T-helper 1 cell treated with Interleukin-12 subunit alpha and Interleukin-12 subunit beta and Interleukin-4 antibody, amounts not matched to agents 30 ng/mL and 1 ng/mL, for 36 hours (primary cell): ENCODE data around the gene PPP1R36. TPM values are rescaled to one million over a fixed set of nuclear protein-coding genes. Genes with fewer than 3 reads are reported as not detected.
"Not testable (repeated sequence)": the region's sequence is repeated elsewhere in the genome, so short reads cannot be mapped to it uniquely, and the experiment has no call there.

ENCODE experiments used
- intact Hi-C: fragments of 100-400 bp; cut with micrococcal nuclease; formaldehyde crosslinking; loops from one replicate; pipeline ENCODE4 v1.15.1; 2024
- total RNA-seq: library from RNA; stranded (reverse); gene quantifications from 2 replicates; pipeline ENCODE4 v1.2.3, GENCODE V29; 2022

PPP1R36 gene
- total RNA-seq, 1 donor from 2014 or later, result not detected

GRCh38 chr14:64517667-64518066 lies 32.1 kb upstream of the PPP1R36 start:
- intact Hi-C loops, result not testable (repeated sequence)

DNA sequence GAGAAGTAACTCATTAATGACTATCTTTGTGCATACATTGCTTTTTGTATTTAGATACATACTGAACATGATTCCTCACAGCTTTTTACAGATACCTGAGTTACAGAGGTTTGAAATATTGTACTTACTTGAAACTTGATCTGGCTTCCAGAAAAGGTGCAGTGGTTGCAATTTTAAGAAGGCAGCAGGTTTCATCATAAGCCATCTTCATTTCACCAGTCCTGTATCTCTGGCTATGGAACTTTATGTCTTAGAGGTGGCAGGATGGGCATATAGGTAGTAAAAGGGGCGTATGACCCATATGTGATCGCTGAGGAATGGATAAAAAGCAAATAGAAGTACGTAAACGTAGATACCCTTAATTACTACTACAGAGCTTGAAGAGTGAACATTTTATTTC lies 31.5 kb upstream of the PPP1R36 start:
- intact Hi-C loops, result no loop called here

- intact Hi-C loops, result no loop called here
These were observed 29.1 kb upstream of the PPP1R36 start for GRCh38 chr14:64520699-64521098.

GRCh38 chr14:64522591-64523355 lies 27.0 kb upstream of the PPP1R36 start:
- intact Hi-C loops, result no loop called here

GRCh38 chr14:64525354-64525753 lies 24.4 kb upstream of the PPP1R36 start:
- intact Hi-C loops, result no loop called here

DNA sequence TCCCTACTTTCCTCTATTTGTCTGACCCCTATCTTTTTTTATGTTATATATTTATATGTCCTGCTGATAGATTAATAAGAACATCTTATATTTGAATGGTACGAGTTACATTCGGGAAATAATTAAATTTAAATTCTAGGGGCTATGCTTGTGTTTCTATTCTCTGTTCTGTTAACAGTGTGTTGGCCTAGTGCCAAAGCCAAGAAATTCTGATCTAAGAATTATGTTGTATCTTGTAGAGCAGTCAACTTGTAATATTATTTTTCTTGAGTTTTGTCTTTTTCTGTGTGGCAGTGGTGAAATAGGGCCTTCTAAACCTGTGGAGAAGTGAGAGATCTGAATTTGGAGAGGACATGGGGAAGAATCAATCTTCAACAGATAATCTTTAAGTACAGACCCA lies 18.2 kb upstream of the PPP1R36 start:
- intact Hi-C loops, result no loop called here

- intact Hi-C loops, result no loop called here
These were observed 13.1 kb upstream of the PPP1R36 start for GRCh38 chr14:64536488-64537245.

GRCh38 chr14:64540208-64541202 lies 9.3 kb upstream of the PPP1R36 start, which contains the start of gene HSPA2:
HSPA2 (plus strand) TSS chr14:64540741; CDS start chr14:64540850, 109 bp downstream.
- intact Hi-C loops, result loop anchor here (1.0 to 5.0 kb wide), 13 partner anchors 9 to 898 kb away; partner anchors contain the start of genes AKAP5, FNTB, MAX and MTHFD1

GRCh38 chr14:64541261-64541971 lies 8.3 kb upstream of the PPP1R36 start:
- intact Hi-C loops, result loop anchor here (2.0 to 5.0 kb wide), 4 partner anchors 77 to 561 kb away; partner anchors contain the start of genes AKAP5, FNTB, MAX and PLEKHG3

- intact Hi-C loops, result loop anchor here (2.0 to 5.0 kb wide), 4 partner anchors 77 to 561 kb away; partner anchors contain the start of genes AKAP5, FNTB, MAX and PLEKHG3
These were observed 7.6 kb upstream of the PPP1R36 start for GRCh38 chr14:64541972-64542835.

GRCh38 chr14:64542836-64543201 lies 6.9 kb upstream of the PPP1R36 start:
- intact Hi-C loops, result loop anchor here (5.0 kb wide), 1 partner anchor 444 kb away; the partner anchor contains the start of gene FNTB

GRCh38 chr14:64544607-64545312 lies 5.0 kb upstream of the PPP1R36 start:
- intact Hi-C loops, result loop anchor here (5.0 kb wide), 1 partner anchor 443 kb away; the partner anchor contains the start of gene FNTB

- intact Hi-C loops, result loop anchor here (1.0 kb wide), 1 partner anchor 9 kb away; the partner anchor contains the start of gene HSPA2
These were observed 745 bp upstream of the PPP1R36 start for GRCh38 chr14:64549016-64549415.

DNA sequence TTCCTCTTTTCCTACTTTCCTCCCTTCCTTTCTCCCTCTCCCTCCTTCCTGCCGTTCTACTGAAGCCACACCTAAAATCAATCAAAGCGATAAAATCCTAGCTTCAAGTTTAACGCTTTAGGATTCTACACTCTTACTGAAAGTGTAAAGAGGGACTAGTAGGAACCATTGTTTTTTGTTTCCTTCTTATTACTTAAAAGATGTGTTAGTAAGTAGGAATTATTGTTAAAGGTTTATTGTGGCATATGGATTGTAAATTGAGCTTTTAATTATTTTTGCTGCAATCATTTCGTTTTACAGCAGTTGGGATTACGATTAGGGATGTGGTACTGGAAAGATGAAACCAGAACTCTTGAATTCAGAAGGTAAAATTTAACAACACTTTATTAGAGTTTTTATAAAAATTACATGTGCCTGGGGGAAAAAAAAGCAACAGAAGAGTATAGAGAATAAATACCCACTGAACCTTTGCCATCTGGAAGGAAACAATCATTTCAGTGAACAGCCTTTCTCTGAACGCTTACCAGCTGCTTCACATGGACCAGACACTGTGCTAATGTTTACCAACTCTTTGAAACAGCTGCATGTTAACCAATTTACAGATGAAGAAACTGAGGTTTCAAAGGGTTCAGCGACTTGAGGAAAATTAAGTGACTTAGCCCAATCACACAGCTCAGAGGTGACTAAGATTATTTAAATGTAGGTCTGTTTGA lies 1.0 kb downstream of the PPP1R36 start:
- intact Hi-C loops, result no loop called here

- intact Hi-C loops, result no loop called here
These were observed 4.8 kb downstream of the PPP1R36 start for GRCh38 chr14:64554556-64554955.

GRCh38 chr14:64556526-64556925 lies 6.8 kb downstream of the PPP1R36 start:
- intact Hi-C loops, result no loop called here

DNA sequence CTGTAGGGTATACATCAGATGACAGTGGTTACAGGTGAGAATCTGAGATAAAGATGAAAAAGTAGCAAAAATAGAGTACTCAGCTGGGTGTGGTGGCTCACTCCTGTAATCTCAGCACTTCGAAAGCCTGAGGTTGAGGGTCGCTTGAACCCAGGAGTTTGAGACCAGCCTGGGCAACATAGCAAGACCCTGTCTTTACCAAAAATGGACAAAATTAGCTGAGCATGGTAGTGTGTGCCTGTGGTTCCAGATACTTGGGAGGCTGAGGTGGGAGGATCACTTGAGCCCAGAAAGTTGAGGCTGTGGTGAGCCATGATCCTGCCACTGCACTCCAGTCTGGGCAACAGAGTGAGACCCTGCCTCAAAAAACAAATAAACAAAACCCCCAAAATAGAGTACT lies 8.5 kb downstream of the PPP1R36 start:
- intact Hi-C loops, result not testable (repeated sequence)

DNA sequence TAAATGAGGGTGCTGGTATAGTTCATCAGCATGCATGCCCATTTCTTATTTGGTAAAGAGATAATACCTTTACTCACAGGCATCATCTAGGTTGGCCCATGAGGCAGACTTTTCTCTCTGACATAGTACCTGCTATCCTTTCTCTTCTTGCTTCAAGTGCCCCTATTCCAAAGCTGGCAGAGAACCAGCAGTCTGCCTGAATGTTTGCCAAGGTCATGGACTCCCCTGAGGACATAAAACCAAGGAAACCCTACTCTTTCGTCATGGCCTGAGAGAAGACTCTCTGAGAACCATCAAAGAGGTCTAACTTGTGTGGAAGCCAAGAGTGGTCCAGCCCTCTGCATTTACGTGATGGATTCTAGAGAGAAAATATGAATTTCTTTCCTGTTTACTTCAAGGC lies 11.9 kb downstream of the PPP1R36 start:
- intact Hi-C loops, result no loop called here
